DMS153 (cell line): ENCODE data around the gene AGAP1.

Source experiments
- DNase-seq: peaks from one replicate; lab custom pipeline; 2025; lab: John Stamatoyannopoulos, UW

AGAP1 gene

GRCh38 chr2:235665661-235666212 lies 171.9 kb downstream of the AGAP1 start:
- no peak for DNase-seq

GRCh38 chr2:235666213-235666781 lies 172.5 kb downstream of the AGAP1 start:
- DNase-seq = peak; percentile 61

GRCh38 chr2:235668782-235669181 lies 174.9 kb downstream of the AGAP1 start:
- DNase-seq = no peak

- DNase-seq = peak; percentile 52
Measured at GRCh38 chr2:235669269-235669831, 175.5 kb downstream of the AGAP1 start.

- DNase-seq = peak; percentile 23
Measured at GRCh38 chr2:235669983-235670962, 176.4 kb downstream of the AGAP1 start.

GRCh38 chr2:235670974-235671787 lies 177.3 kb downstream of the AGAP1 start:
- no peak for DNase-seq

GRCh38 chr2:235672720-235673119 lies 178.9 kb downstream of the AGAP1 start:
- DNase-seq = no peak

GRCh38 chr2:235674146-235674545 lies 180.3 kb downstream of the AGAP1 start:
- DNase-seq = no peak

- DNase-seq = no peak
Measured at GRCh38 chr2:235674812-235675211, 181.0 kb downstream of the AGAP1 start.

GRCh38 chr2:235675678-235676535 lies 182.1 kb downstream of the AGAP1 start:
- DNase-seq = no peak

GRCh38 chr2:235676536-235676799 lies 182.6 kb downstream of the AGAP1 start:
- DNase-seq = no peak

GRCh38 chr2:235677276-235677788 lies 183.5 kb downstream of the AGAP1 start:
- no peak for DNase-seq

- DNase-seq = no peak
Measured at GRCh38 chr2:235677937-235678336, 184.1 kb downstream of the AGAP1 start.

- no peak for DNase-seq
Measured at GRCh38 chr2:235678712-235679111, 184.9 kb downstream of the AGAP1 start.

GRCh38 chr2:235679471-235679870 lies 185.6 kb downstream of the AGAP1 start:
- no peak for DNase-seq

GRCh38 chr2:235685024-235685721 lies 191.3 kb downstream of the AGAP1 start:
- DNase-seq = no peak

- no peak for DNase-seq
Measured at GRCh38 chr2:235688511-235689426, 194.9 kb downstream of the AGAP1 start.

- DNase-seq = no peak
Measured at GRCh38 chr2:235689427-235689853, 195.6 kb downstream of the AGAP1 start.
